Right lobe of liver (tissue), 4 donors: ENCODE data around the gene POFUT2.

ENCODE experiments used
- CTCF ChIP-seq, 4 donors: fragments of 200-600 bp in 3 of 4; fragments of 450-650 bp in 1 of 4; IDR thresholded peaks; one replicate each; pipeline versions ENCODE4 v1.5.1 to v1.8.0; 2016 to 2022; ENCODE audit warnings: antibody characterized with exemption in 4 of 4, mild to moderate bottlenecking in 2 of 4
- POLR2A ChIP-seq: fragments of 450-650 bp; IDR thresholded peaks from one replicate; pipeline ENCODE4 v1.6.1; 2017; ENCODE audit warnings: antibody characterized with exemption, mild to moderate bottlenecking
- donor health status: DM: no; HTN: no; CAD: no.
- donor health status: DM: no; HTN: no; CAD: no.
- donor health status: DM: no; HTN: yes; CAD: no.

- TF ChIP-seq CTCF (IDR thresholded peaks at IDR 0.05) (no peak), POLR2A (no peak)
These were observed 15.5 kb upstream of the POFUT2 start for GRCh38 chr21:45303091-45303615.
